ENCODE data around the gene MVB12B.

MVB12B gene

DNA sequence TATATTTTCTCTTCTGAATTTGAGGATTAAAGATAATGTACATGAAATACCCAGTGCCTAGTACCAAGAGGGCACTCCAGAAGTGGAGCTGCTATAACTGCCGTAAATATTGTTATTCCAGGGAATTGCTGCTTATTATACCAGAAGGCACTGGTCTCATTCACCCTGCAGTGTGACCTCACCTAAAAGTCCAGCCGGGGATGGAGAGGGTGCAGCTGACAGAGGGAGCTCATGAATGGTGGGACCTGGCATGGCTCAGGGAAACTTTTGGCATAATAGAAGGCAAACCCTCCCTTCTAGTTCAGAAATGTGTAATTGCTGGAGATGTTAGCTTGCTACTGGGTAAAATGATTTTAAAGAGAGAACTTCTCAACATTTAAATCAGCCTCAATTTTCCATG, 108.5 kb downstream of the MVB12B start:
- DNase-seq: no peak

DNA sequence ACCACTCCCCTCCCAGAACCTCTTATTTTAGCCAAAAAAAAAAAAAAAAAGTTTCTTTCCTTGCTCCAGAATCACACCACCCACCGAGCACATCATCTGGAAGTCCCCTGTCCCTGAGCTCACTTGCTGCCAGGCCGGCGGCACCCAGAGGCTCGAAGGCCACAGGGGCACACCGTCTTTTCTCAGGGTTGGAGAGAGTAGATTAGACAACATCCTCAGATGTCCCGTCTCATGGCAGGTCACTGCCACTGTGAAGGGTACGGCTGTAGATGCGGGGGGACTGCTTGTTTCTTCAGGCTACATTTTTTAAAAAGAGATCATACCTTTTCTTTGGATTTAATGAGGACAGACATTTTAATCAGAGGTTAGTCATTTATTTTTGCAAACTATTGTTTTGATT, 109.0 kb downstream of the MVB12B start:
- no peak for DNase-seq

DNA sequence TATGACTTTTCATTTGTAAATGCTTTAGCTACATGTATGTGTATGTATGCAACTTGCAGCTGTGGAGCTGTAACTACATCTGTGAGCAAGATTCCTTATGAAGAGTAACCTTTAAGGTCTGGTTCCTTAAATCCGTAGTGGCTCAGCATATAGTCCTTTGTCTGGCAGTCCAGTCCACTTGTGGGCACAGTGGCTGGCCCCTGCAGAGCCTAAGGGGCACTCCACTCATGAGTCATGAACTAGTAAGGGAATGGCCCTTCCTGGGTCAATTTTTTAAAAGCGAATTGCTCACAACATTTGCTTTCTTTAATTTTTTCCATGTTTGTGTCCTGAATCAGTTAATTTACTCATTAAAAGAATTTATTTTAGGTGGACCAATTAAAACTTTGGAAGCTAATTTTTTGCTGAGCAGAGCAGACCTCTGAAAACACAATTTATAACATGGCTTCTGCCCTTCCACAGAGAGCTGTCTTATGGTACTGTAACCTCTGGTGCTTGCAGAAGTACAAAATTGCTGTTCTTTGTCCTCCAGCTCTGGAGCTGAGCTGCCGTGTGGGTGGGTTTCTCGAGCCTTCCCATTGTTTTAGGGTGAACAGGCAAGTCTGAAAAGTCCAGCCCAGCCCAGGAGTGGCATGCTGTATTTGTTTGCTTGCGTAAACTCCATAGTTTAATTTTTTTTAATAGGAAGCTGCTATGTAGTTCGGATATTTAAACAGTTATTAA, 110.1 kb downstream of the MVB12B start:
- no peak for DNase-seq

DNA sequence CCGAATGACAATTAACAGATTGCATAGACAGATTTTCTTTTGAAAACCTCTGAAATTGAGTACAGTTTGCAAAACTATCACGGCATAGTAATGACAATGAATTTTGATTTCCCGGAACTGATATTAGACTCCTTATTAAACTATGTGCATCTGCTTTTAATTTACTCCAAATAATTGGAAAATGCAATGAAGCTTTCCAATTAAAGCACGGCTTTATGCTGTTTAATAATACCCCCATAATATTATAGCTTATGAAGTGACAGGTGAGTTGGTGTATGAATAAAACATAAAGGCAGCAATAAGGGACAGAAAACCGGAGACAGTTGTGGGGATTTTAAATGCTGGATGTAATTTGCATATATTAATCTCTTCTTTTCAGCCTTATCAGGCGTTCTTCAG, 110.6 kb downstream of the MVB12B start:
- no peak for DNase-seq

DNA sequence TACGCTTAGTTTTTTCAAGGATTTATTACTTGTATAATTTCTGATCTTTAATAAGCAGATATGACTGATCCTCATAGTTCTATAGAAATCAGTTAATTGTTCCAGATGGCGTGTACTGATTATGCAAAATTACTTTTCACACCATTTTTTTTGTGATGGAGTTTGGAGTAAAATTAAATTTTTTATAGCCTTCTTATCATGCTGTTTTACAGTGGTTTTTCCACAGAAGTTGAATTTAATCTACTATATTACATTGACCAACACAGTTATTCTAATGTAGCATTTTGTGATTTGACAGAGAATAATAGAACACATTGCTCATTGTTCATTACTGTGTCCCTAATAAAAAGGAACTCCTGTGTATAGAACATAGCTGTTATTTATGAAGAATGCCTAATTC, 111.1 kb downstream of the MVB12B start:
- DNase-seq: no peak

DNA sequence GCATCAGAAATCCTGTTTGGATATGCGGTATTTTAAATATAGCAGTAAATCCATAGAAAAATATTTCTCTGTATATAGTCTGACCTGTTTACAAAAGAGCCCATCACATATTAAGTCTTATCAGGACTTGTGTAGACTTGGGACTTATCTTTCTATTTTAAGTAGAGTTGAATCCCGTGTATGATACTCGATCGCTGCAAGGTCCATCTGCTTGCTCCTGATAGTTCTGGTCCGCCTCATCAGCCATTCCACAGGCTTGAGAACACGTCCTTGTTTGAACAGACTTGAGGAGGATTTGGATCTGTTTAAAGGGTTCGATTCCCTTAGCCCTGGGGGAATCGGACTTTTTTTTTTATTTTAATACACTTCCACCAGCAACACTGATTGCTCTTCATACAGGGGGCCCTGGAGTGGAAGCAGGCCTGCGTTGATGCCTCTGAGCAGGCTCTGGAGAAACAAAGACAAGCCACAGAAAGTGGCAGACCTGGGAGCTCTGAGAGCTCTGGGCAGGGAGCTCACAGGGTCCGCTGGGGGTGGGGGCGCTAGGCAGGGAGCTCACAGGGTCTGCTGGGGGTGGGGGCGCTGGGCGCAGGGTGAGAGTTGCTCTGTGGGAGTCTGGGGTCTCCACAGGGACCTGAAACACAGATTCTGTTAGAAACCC, 112.2 kb downstream of the MVB12B start:
- DNase-seq: no peak

DNA sequence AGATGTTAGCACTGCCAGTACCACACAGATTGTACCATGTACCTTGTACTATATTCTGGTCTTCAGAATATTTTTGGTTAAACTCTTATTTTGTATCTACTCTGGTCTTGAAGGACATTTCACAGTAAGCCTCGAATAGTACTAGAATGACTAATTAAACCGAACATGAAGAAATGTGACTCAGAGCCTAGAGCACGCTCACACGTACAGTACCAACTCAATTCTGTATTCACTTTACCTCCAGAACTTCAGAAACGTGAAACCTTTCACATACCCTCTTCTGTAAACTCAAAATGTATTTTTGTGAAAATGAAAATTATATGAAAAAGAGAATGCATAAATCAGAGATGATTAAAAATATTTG, 112.8 kb downstream of the MVB12B start:
- no peak for DNase-seq

DNA sequence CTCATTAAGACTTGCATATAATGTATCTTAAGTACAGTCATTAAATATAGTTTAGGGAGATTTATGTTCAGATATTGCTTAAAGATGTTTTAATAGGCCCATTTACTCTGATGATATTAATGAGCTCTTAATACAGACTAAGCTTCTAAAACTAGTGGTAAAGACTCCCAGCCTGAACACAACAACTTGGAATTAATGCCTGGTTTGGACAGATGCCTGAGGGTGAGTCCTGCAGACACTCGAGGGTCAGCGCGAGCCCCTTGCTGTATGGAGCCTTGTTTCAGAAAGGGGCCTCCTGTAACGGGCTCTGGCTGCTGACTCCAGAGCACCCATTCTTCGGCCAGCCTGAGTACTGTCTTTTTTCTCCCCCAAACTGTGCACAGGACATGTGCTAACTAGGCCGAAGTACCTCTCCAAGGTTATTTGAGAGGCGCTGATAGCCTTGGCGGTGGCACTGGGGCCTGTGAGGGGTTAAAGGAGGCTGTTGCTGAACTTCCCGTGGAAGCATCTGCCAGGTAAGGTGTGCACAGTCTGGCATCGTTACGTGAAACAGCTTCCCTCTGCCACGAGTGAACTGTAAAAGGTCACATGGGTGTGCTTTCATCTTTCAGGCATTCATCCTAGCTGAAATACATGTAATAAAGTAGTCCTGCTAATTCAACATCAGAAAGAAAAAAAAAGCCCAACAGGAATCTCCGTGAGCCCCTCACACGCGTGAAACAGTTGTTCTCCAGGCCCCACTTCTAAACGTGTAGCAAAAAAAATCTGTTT, 113.4 kb downstream of the MVB12B start:
- no peak for DNase-seq

DNA sequence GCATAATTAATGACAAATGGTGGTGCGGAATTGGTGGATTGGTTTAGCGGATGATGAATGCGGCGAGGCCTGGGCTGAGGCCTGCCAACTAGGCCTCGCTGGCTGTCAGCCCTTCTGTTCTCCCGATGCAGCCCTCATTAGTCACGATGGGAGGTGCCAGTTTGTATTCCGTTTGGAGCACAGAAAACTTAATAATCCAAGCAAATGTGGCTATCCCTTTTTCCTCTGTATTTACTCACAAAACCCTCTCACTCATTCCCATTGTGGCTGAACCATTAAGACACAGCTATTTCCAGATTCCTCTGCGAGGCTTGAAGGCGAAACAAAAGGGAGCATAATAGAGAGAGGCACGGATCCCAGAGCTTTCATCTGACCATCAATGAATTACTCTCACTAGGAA, 114.3 kb downstream of the MVB12B start:
- no peak for DNase-seq

DNA sequence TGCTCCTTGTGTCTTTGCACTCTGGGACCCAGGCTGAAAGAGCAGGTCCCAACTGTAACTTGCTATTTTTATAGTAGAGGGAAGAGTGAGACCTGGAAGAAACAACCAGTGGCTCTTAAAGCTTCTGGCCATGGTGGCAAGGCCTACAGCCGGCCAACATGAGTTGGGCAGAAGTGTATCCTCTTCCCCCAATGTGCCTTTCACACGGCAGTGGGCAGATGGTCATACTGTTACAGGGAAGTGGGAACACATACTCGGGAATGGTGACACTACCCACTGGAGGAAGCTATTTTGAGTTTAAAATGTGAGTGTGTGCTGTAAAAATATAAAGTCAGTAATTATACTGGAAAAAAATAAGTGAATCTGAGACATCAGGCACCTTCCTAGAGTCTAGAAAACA, 116.0 kb downstream of the MVB12B start:
- DNase-seq: no peak

DNA sequence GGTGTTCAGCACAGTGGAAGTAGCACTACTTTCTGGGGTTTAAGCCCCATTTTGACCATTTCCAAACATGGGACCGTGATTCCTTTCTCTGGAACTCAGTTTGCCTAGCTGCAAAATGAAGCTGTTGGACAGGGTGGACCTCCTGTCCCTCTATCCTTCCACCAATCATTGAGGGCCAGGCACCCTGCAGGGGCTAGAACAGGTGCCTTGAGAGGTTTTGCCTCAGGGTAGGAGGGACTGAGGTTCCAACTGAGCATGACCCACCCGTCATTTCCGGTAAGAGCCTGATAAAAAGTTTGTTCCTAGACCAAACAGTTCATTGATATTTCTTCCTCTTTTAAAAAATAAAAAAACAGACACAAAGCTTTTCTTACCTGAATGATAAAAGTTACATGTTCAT, 116.5 kb downstream of the MVB12B start:
- no peak for DNase-seq

DNA sequence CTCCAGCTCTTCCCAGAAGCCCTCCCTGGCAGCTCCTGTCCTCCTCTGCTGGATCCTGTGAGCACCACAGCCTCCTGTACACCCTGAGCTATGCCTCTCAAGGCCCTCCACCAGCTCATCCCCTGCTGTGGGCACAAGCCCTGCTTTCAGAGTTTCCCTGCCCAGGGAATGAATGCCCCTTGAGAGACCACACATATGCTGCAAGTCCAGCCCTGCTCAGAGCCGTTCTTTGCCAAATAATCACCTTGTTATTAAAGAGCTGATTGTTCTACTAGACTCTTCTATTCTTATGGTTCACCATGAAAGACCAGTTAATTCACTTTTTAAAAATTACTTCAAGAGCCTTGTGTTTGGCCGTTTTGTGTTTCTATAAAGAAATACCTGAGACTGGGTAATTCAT, 121.5 kb downstream of the MVB12B start:
- no peak for DNase-seq

DNA sequence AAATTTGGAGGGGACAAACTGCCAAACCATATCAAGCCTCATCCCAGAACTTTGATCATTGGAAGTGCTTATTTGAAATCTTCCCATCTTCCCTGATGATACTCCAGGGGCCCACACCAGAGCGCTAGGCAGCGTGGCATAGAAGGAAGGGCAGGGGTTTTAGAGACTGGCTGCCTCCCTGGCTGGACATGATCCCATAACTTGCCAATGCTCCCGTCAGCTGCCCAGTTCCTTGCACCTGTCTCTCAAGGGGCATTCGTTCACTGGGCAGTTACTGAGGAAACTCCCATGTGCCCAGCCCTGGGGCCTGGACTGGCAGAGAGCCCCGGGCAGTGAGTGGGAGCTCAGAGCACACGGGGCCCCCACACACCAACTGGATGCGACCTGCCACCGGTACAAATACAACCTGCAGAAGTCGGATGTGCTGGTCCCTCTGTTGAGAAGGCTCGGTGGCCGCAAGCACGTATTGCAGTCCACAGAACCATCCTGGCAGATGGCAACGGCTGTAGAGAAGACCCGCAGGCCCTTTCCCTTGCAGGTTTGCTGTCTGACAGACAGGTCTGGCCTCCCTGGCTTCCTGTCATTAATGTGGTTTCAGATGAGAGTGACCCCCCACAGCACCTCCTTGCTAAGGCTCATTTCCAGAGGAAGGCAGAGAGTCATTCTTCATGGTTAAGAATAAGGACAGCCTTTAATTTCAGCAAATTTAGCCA, 122.4 kb downstream of the MVB12B start:
- no peak for DNase-seq

DNA sequence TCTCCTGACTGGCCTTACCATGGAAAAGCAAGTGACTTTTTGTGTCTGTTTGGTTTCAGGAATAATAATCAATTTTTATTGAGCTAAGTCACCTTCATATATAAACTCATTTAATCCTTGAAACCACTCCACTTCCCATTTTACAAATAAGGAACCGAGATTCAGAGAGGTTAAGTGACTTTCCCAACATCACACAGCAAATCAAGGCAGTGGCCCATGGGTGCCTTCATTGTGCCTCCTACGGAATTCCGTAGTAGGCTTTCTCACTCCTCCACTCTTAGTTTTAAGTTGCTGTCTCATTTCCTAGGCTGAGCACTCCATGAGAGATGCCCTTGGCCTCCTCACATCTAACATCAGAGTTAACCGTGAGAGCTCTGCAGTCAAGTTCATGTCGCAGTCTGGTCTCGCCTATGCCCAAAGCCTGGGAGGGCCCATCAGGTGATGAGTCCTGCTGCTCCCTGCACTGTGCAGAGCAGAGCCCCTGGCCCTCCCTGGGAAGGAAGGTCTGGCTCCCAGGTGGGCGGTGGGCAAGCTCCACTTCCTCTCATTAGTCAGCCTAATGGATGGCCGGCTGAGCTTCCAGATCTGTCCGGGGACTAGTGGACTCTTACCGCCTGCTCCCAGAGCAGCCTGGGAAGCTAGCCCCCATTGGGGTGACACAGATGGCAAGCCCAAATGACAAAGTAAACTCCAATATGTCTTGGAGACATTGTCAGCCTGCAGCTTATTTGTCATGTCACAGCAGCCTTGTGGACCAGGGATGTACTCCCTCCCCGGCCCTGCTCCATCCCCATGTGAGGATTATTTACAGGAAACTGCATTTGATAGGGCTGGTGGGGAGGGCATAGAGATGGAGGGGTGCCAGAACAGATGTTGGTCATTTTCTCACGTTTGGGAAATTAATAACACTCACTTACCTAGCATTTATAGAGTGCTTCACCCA, 123.4 kb downstream of the MVB12B start:
- DNase-seq: peak; percentile 53

DNA sequence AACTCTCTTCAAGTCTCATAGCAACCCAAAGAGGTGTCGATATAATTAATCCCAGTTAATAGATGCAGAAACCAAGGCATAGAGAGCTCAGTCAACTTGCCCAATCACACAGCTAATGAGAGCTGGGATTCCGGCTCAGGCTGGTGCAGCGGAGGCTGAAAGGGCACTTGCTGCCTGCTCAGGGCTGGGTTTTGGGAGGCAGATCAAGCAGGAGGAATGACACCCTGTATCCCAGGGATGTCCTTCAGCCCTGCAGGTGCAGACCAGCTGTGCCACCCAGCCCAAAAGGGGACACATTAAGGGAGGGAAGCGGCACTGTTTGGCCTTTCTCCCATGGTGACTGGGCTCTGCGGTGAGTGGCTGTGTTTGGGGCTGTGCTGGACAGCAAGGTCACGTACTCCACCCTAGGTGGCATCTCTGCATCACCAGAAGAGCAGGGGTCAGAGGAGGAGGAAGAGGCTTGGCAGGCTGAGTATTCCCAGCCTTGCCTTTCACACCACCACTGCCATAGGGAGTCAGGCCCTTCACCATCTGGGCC, 124.1 kb downstream of the MVB12B start:
- peak; percentile 40 for DNase-seq

DNA sequence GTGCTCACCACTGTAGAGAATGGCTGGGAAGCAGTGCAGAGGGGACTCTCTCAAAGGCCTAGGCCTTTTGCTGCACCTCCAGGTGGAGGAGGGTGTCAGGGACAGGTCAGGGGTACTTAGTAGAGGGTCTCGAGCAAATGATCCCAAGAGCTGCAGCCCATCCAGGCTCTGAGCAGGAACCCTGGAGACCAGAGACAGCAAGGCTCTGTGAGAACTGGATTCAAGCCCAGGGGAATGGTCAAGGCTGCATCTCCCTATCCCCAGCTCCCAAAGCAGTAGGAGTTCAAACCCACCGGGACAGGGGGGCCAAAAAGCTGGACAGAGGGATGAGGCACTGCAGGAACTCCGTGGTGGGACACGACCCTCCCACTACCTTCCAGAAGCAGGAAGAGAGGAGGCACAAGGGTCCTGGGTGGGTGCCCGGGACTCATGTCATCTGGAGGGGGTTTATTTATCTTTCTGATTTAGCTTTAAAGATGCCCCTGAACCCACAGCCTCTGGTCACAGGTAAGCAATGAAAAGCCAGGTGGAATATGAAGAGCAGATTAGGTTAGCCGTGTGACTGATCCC, 124.8 kb downstream of the MVB12B start:
- no peak for DNase-seq

DNA sequence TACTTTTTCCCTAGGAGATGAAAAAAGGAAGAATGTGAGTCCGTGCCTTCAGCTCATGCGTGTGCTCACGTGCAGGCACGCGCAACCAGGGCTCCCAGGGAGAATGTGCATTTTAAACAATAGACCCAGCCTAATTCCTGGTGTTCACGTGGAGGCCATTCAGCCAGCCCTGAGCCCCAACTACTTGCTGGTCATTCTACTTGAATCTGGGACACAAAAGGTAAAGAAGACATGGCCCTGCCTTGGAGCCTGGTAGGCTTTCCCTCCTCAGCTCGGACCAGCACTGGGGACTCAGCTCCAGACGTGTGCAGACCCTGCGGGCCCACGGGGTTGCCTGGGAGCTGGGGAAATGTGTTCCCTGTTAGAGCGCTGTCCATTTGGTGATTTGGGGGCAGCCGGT, 125.5 kb downstream of the MVB12B start:
- DNase-seq: no peak

DNA sequence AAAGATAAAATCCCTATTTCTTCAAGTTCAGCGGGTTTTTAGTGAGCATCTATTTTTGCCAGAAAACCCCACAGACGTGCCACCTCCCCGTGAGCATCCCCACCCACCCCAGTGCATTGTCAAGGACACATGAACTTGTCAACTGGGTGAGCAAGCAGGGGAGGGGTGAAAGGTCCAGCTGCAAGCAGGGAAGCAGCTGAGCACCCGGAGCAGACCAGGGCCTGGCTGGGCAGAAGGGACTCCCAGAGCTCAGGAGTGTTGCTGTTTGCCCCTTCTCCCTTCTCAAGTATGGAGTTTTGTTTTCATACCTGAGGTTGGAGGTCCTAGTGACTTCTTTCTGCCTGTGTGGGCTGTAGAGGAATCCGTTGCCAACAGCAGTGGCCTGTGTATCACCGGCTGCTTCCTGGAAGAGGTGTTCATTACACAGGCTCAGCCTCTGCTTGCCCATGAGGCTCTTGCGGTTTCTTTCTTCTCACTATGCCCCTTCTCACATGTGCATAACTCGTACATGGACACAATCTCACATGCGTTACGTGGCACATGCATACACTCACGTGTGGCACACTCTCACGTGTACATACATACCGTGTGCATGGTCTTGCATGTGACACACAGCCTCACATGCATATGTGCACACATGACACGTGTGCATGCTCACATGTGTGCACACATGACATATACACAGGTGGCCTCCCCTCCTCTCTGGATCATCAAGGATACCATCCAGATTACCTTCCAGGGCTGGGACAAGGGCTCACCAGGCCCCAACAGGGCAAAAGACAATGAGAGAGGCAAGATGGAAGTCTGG, 126.7 kb downstream of the MVB12B start:
- DNase-seq: no peak

DNA sequence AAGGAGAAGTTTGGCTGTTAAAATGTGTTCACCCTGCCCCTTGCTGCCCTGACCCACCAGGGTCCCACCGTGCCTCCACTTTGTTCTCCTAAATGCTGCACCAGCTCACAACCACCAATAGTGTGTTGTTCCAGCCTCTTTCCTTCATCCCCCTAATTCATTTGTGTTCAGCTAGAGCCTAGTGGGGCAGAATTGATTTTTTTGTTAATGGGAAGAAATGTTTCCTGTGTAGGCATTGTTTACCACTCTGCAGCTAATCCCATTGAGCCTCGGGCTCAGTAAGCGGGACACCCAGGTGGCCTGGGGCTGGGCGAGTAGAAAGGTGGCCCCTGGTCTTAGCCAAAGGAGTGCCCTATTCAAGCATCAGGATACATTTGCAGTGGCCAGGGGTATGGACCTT, 127.6 kb downstream of the MVB12B start:
- DNase-seq: no peak

DNA sequence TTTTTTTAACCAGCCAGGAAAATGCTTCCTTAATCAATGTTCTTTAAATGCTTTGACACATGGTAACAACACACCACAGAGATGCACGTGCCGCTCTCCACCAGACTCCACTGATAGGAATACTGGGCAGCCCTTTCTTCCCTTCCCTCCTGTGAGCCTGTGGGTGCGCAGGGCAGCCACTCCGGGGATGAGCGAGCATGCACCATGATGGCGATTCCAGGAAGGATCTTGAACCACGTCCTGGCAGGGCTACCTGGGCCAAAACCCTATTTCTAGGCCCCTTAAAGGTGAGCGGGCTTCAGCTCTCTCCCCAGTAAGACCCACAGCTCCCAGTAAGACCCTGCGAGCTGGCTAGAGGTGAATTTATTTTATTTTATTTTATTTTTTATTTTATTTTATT, 128.2 kb downstream of the MVB12B start:
- no peak for DNase-seq
